NOMO-1 treated with DMSO at 0.1 percent for 48 hours (cell line): Measurements from ENCODE around the gene DTNB.
"Not testable (repeated sequence)": the region's sequence is repeated elsewhere in the genome, so short reads cannot be mapped to it uniquely, and the experiment has no call there.

Source experiments
- DNase-seq: peaks from one replicate; lab custom pipeline; 2025; ENCODE audit not compliant: unreplicated experiment; lab: John Stamatoyannopoulos, UW

The DTNB gene

GRCh38 chr2:25673300-25674076, at the start of gene DTNB:
DTNB (minus strand) TSS chr2:25673577; CDS start chr2:25652660, 20,917 bp downstream.
- peak; percentile 45 for DNase-seq

- no peak for DNase-seq
Observed at GRCh38 chr2:25722224-25722623, 48.8 kb upstream of the DTNB start.

GRCh38 chr2:25720575-25720974, 47.2 kb upstream of the DTNB start:
- no peak for DNase-seq

- no peak for DNase-seq
Observed at GRCh38 chr2:25714740-25715139, 41.4 kb upstream of the DTNB start.

- peak; percentile 49 for DNase-seq
Observed at GRCh38 chr2:25712455-25712854, 39.1 kb upstream of the DTNB start.

- peak; percentile 52 for DNase-seq
Observed at GRCh38 chr2:25711675-25712354, 38.4 kb upstream of the DTNB start.

- no peak for DNase-seq
Observed at GRCh38 chr2:25710750-25711149, 37.4 kb upstream of the DTNB start.

GRCh38 chr2:25709349-25709748, 36.0 kb upstream of the DTNB start:
- no peak for DNase-seq

GRCh38 chr2:25707927-25708590, 34.7 kb upstream of the DTNB start:
- DNase-seq = no peak

GRCh38 chr2:25705575-25705974, 32.2 kb upstream of the DTNB start:
- DNase-seq = not testable (repeated sequence)

GRCh38 chr2:25701801-25702200, 28.4 kb upstream of the DTNB start:
- no peak for DNase-seq

- peak; percentile 58 for DNase-seq
Observed at GRCh38 chr2:25700221-25700660, 26.9 kb upstream of the DTNB start.

- DNase-seq = no peak
Observed at GRCh38 chr2:25699216-25699615, 25.8 kb upstream of the DTNB start.

- no peak for DNase-seq
Observed at GRCh38 chr2:25698752-25699151, 25.4 kb upstream of the DTNB start.

- DNase-seq = no peak
Observed at GRCh38 chr2:25697559-25698341, 24.4 kb upstream of the DTNB start.

- no peak for DNase-seq
Observed at GRCh38 chr2:25692737-25693445, 19.5 kb upstream of the DTNB start.

GRCh38 chr2:25692143-25692542, 18.8 kb upstream of the DTNB start:
- DNase-seq = no peak

- DNase-seq = no peak
Observed at GRCh38 chr2:25690058-25690457, 16.7 kb upstream of the DTNB start.

- DNase-seq = no peak
Observed at GRCh38 chr2:25688236-25688635, 14.9 kb upstream of the DTNB start.

- DNase-seq = no peak
Observed at GRCh38 chr2:25685741-25686140, 12.4 kb upstream of the DTNB start.
